ENCODE data around the gene CEP350.
"Not testable (repeated sequence)": the region's sequence is repeated elsewhere in the genome, so short reads cannot be mapped to it uniquely, and the experiment has no call there.

Gene CEP350

GRCh38 chr1:180119837-180120236 is 165.2 kb downstream of the CEP350 start:
- DNase-seq (ENCODE audit: low read depth in 2 of 2): no peak

- no peak for DNase-seq (ENCODE audit: low read depth in 2 of 2)
These were observed 168.9 kb downstream of the CEP350 start for GRCh38 chr1:180123463-180123936.

- DNase-seq (ENCODE audit: low read depth in 2 of 2): no peak
These were observed 176.0 kb downstream of the CEP350 start for GRCh38 chr1:180130651-180131050.

GRCh38 chr1:180131510-180131909 is 176.9 kb downstream of the CEP350 start:
- DNase-seq (ENCODE audit: low read depth in 2 of 2): no peak

GRCh38 chr1:180133193-180133592 is 178.6 kb downstream of the CEP350 start:
- no peak for DNase-seq (ENCODE audit: low read depth in 2 of 2)

GRCh38 chr1:180133688-180134087 is 179.1 kb downstream of the CEP350 start:
- not testable (repeated sequence) for DNase-seq (ENCODE audit: low read depth in 2 of 2)

GRCh38 chr1:180135535-180135934 is 180.9 kb downstream of the CEP350 start:
- DNase-seq (ENCODE audit: low read depth in 2 of 2): no peak

GRCh38 chr1:180136331-180136967 is 181.8 kb downstream of the CEP350 start:
- no peak for DNase-seq (ENCODE audit: low read depth in 2 of 2)

- no peak for DNase-seq (ENCODE audit: low read depth in 2 of 2)
These were observed 182.4 kb downstream of the CEP350 start for GRCh38 chr1:180136968-180137356.

GRCh38 chr1:180137776-180138175 is 183.2 kb downstream of the CEP350 start:
- no peak for DNase-seq (ENCODE audit: low read depth in 2 of 2)

- no peak for DNase-seq (ENCODE audit: low read depth in 2 of 2)
These were observed 186.8 kb downstream of the CEP350 start for GRCh38 chr1:180141381-180141934.

GRCh38 chr1:180143359-180143758 is 188.7 kb downstream of the CEP350 start:
- DNase-seq (ENCODE audit: low read depth in 2 of 2): no peak

- no peak for DNase-seq (ENCODE audit: low read depth in 2 of 2)
These were observed 190.2 kb downstream of the CEP350 start for GRCh38 chr1:180144659-180145357.

GRCh38 chr1:180145446-180145845 is 190.8 kb downstream of the CEP350 start:
- DNase-seq (ENCODE audit: low read depth in 2 of 2): no peak

- DNase-seq (ENCODE audit: low read depth in 2 of 2): no peak
These were observed 196.4 kb downstream of the CEP350 start for GRCh38 chr1:180150982-180151381.

- DNase-seq (ENCODE audit: low read depth in 2 of 2): no peak
These were observed 196.9 kb downstream of the CEP350 start for GRCh38 chr1:180151508-180151907.

- no peak for DNase-seq (ENCODE audit: low read depth in 2 of 2)
These were observed 198.0 kb downstream of the CEP350 start for GRCh38 chr1:180152588-180152987.

- DNase-seq (ENCODE audit: low read depth in 2 of 2): no peak
These were observed 198.4 kb downstream of the CEP350 start for GRCh38 chr1:180153032-180153431.

GRCh38 chr1:180154003-180154324 is 199.4 kb downstream of the CEP350 start:
- no peak for DNase-seq (ENCODE audit: low read depth in 2 of 2)

GRCh38 chr1:180154325-180155181 is 199.9 kb downstream of the CEP350 start, which contains the start of gene QSOX1:
Gene QSOX1 (plus strand): TSS chr1:180154869. CDS start chr1:180154908, 39 bp downstream.
- DNase-seq (ENCODE audit: low read depth in 2 of 2): peak; percentile 78

- DNase-seq (ENCODE audit: low read depth in 2 of 2): no peak
These were observed 200.6 kb downstream of the CEP350 start for GRCh38 chr1:180155182-180155682.

- no peak for DNase-seq (ENCODE audit: low read depth in 2 of 2)
These were observed 201.6 kb downstream of the CEP350 start for GRCh38 chr1:180156201-180156600.

Data from stimulated activated CD8-positive, alpha-beta memory T cell treated with anti-CD3 and anti-CD28 coated beads, Interleukin-7, amount 100 ng/mL, for 1 hour (primary cell).